Activated naive CD4-positive, alpha-beta T cell treated with anti-CD3 and anti-CD28 coated beads for 36 hours (primary cell): ENCODE measurements around the gene SENP1. TPM values are rescaled to one million over a fixed set of nuclear protein-coding genes. Genes with fewer than 3 reads are reported as not detected.

Source experiments
- CTCF ChIA-PET: fragments of 350-600 bp; sonication (Branson Sonifier 250); formaldehyde crosslinking; loops from one replicate; lab custom pipeline; 2021; ENCODE audit warnings: antibody characterized with exemption; lab: Charles Lee
- DNase-seq: peaks from one replicate; pipeline ENCODE4 v3.0.0-alpha.2; 2020
- H3K27ac Mint-ChIP-seq: one replicate; pipeline ENCODE4 v1.8.0; 2021; ENCODE audit warnings: mild to moderate bottlenecking, mixed read lengths
- H3K27me3 Mint-ChIP-seq: one replicate; pipeline ENCODE4 v1.8.0; 2021; ENCODE audit warnings: low read depth, mixed read lengths
- H3K36me3 Mint-ChIP-seq: one replicate; pipeline ENCODE4 v1.8.0; 2021; ENCODE audit warnings: low read depth, mixed read lengths
- H3K4me1 Mint-ChIP-seq: one replicate; pipeline ENCODE4 v1.8.0; 2021; ENCODE audit warnings: low read depth, mixed read lengths
- H3K4me3 Mint-ChIP-seq: one replicate; pipeline ENCODE4 v1.8.0; 2021; ENCODE audit warnings: mild to moderate bottlenecking, moderate library complexity, mixed read lengths
- H3K9me3 Mint-ChIP-seq: one replicate; pipeline ENCODE4 v1.8.0; 2021; ENCODE audit warnings: mixed read lengths
- intact Hi-C: fragments of 100-400 bp; cut with micrococcal nuclease; formaldehyde crosslinking; loops from one replicate; pipeline ENCODE4 v1.15.1; 2023
- total RNA-seq, 2 experiments: library from RNA; stranded (reverse); gene quantifications; one replicate each; pipeline ENCODE4 v1.2.3, GENCODE V29; 2021

SENP1 gene
- total RNA-seq, 2 experiments from 2014 or later, result 41.4 to 47.8 TPM

- intact Hi-C loops, result no loop called here
- no peaks in the 10 kb centered on the region for H3K36me3 Mint-ChIP-seq
- H3K4me1 Mint-ChIP-seq, result no peaks in the 10 kb centered on the region
- H3K27ac Mint-ChIP-seq, result no peak overlapping the region
- DNase-seq, result no peak
- no peak overlapping the region for H3K4me3 Mint-ChIP-seq
- CTCF ChIA-PET, result interaction anchor here (1.2 kb wide), 1 partner anchor 289 kb away, joined by 3 read pairs; no protein-coding TSS in a partner anchor
- H3K27me3 Mint-ChIP-seq, result no peaks in the 10 kb centered on the region
- no peaks in the 10 kb centered on the region for H3K9me3 Mint-ChIP-seq
Observed at GRCh38 chr12:48030173-48030650, 75.7 kb downstream of the SENP1 start.

- DNase-seq, result no peak
- Mint-ChIP-seq H3K36me3 (no peaks in the 10 kb centered on the region), H3K4me3 (no peak overlapping the region), H3K27me3 (peaks cover 1% of the 10 kb centered on the region), H3K9me3 (no peaks in the 10 kb centered on the region), H3K4me1 (no peaks in the 10 kb centered on the region), H3K27ac (no peak overlapping the region)
- CTCF ChIA-PET, result no interaction called here
- intact Hi-C loops, result no loop called here
Observed at GRCh38 chr12:48029491-48030172, 76.2 kb downstream of the SENP1 start.

- Mint-ChIP-seq H3K36me3 (no peaks in the 10 kb centered on the region), H3K4me3 (no peak overlapping the region), H3K27me3 (peaks cover 2% of the 10 kb centered on the region), H3K27ac (no peak overlapping the region), H3K4me1 (no peaks in the 10 kb centered on the region), H3K9me3 (no peaks in the 10 kb centered on the region)
- CTCF ChIA-PET, result no interaction called here
- DNase-seq, result no peak
- intact Hi-C loops, result no loop called here
Observed at GRCh38 chr12:48028541-48029431, 77.1 kb downstream of the SENP1 start.

- no peaks in the 10 kb centered on the region for H3K9me3 Mint-ChIP-seq
- no peak overlapping the region for H3K4me3 Mint-ChIP-seq
- H3K27me3 Mint-ChIP-seq, result peaks cover 2% of the 10 kb centered on the region
- DNase-seq, result no peak
- CTCF ChIA-PET, result no interaction called here
- H3K36me3 Mint-ChIP-seq, result no peaks in the 10 kb centered on the region
- no peak overlapping the region for H3K27ac Mint-ChIP-seq
- intact Hi-C loops, result no loop called here
- H3K4me1 Mint-ChIP-seq, result no peaks in the 10 kb centered on the region
Observed at GRCh38 chr12:48027183-48028002, 78.5 kb downstream of the SENP1 start.

GRCh38 chr12:48026060-48026827 lies 79.6 kb downstream of the SENP1 start:
- no peaks in the 10 kb centered on the region for H3K36me3 Mint-ChIP-seq
- no peak for DNase-seq
- intact Hi-C loops, result no loop called here
- no peaks in the 10 kb centered on the region for H3K9me3 Mint-ChIP-seq
- CTCF ChIA-PET, result interaction anchor here (0.7 kb wide), 1 partner anchor 302 kb away, joined by 3 read pairs; no protein-coding TSS in a partner anchor
- H3K27me3 Mint-ChIP-seq, result peaks cover 2% of the 10 kb centered on the region
- no peak overlapping the region for H3K27ac Mint-ChIP-seq
- no peak overlapping the region for H3K4me3 Mint-ChIP-seq
- no peaks in the 10 kb centered on the region for H3K4me1 Mint-ChIP-seq

- Mint-ChIP-seq H3K4me1 (no peaks in the 10 kb centered on the region), H3K9me3 (no peaks in the 10 kb centered on the region), H3K36me3 (no peaks in the 10 kb centered on the region), H3K27ac (no peak overlapping the region), H3K4me3 (no peak overlapping the region), H3K27me3 (peaks cover 2% of the 10 kb centered on the region)
- DNase-seq, result no peak
- CTCF ChIA-PET, result no interaction called here
- intact Hi-C loops, result no loop called here
Observed at GRCh38 chr12:48025281-48025680, 80.6 kb downstream of the SENP1 start.

GRCh38 chr12:48024735-48025134 lies 81.1 kb downstream of the SENP1 start:
- DNase-seq, result no peak
- Mint-ChIP-seq H3K4me1 (no peaks in the 10 kb centered on the region), H3K36me3 (no peaks in the 10 kb centered on the region), H3K27me3 (peaks cover 2% of the 10 kb centered on the region), H3K9me3 (no peaks in the 10 kb centered on the region), H3K4me3 (no peak overlapping the region), H3K27ac (no peak overlapping the region)
- CTCF ChIA-PET, result no interaction called here
- intact Hi-C loops, result no loop called here

GRCh38 chr12:48023386-48023785 lies 82.5 kb downstream of the SENP1 start:
- Mint-ChIP-seq H3K27ac (no peak overlapping the region), H3K36me3 (no peaks in the 10 kb centered on the region), H3K9me3 (no peaks in the 10 kb centered on the region), H3K4me1 (no peaks in the 10 kb centered on the region), H3K4me3 (no peak overlapping the region), H3K27me3 (peaks cover 2% of the 10 kb centered on the region)
- intact Hi-C loops, result no loop called here
- no peak for DNase-seq
- CTCF ChIA-PET, result no interaction called here

GRCh38 chr12:48022676-48023385 lies 83.0 kb downstream of the SENP1 start:
- Mint-ChIP-seq H3K4me1 (no peaks in the 10 kb centered on the region), H3K27ac (no peak overlapping the region), H3K4me3 (no peak overlapping the region), H3K36me3 (no peaks in the 10 kb centered on the region), H3K9me3 (no peaks in the 10 kb centered on the region), H3K27me3 (peaks cover 2% of the 10 kb centered on the region)
- CTCF ChIA-PET, result interaction anchor here (1.0 kb wide), 1 partner anchor 9 kb away, joined by 3 read pairs; no protein-coding TSS in a partner anchor
- intact Hi-C loops, result no loop called here
- no peak for DNase-seq

- no peaks in the 10 kb centered on the region for H3K4me1 Mint-ChIP-seq
- H3K27ac Mint-ChIP-seq, result no peak overlapping the region
- CTCF ChIA-PET, result interaction anchor here (1.0 kb wide), 1 partner anchor 9 kb away, joined by 3 read pairs; no protein-coding TSS in a partner anchor
- intact Hi-C loops, result no loop called here
- H3K27me3 Mint-ChIP-seq, result peaks cover 2% of the 10 kb centered on the region
- no peaks in the 10 kb centered on the region for H3K36me3 Mint-ChIP-seq
- H3K4me3 Mint-ChIP-seq, result no peak overlapping the region
- H3K9me3 Mint-ChIP-seq, result no peaks in the 10 kb centered on the region
- no peak for DNase-seq
Observed at GRCh38 chr12:48022180-48022521, 83.7 kb downstream of the SENP1 start.

- Mint-ChIP-seq H3K27me3 (peaks cover 2% of the 10 kb centered on the region), H3K4me3 (no peak overlapping the region), H3K36me3 (no peaks in the 10 kb centered on the region), H3K4me1 (no peaks in the 10 kb centered on the region), H3K27ac (no peak overlapping the region), H3K9me3 (no peaks in the 10 kb centered on the region)
- CTCF ChIA-PET, result interaction anchor here (1.0 kb wide), 1 partner anchor 10 kb away, joined by 3 read pairs; no protein-coding TSS in a partner anchor
- no peak for DNase-seq
- intact Hi-C loops, result no loop called here
Observed at GRCh38 chr12:48021485-48022179, 84.2 kb downstream of the SENP1 start.
